SHP77 treated with DMSO at 0.1 percent for 48 hours (cell line): ENCODE results near the gene FBXL2.
"Not testable (repeated sequence)": the region's sequence is repeated elsewhere in the genome, so short reads cannot be mapped to it uniquely, and the experiment has no call there.

Experiments used
- DNase-seq: peaks from one replicate; lab custom pipeline; 2025; lab: John Stamatoyannopoulos, UW

The FBXL2 gene

GRCh38 chr3:33317963-33318709, 40.9 kb downstream of the FBXL2 start:
- DNase-seq = no peak

DNA sequence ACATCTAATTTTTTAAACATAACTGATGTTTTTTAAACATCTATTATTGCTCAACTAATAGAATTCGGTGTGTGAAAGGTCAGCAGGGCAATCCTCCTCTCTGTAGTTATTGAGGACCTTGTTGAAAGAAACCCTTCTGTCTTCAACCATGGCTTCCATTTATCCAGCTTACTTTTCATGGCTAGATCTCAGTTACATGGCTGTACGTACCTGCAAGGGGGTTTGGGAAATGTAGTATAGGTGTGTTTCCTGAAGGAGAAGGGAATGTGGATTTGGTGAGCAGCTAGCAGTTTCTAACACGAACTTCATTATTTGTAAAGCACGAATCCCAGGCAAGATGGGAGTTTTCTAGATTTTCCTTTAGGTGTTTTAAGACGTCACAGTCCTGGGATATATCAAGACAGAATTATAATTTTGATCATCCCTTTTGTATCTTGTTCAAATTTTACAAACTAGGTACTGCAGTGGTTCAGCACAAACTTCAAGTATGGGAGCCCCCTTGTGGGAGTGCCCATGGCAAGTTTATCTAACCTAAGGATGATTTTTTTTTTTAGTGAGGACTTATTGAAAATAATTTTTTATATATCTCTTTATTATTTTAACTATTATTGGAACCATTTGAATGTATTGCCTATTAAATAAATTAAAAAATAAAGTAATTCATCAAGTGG, 41.6 kb downstream of the FBXL2 start:
- DNase-seq = no peak

DNA sequence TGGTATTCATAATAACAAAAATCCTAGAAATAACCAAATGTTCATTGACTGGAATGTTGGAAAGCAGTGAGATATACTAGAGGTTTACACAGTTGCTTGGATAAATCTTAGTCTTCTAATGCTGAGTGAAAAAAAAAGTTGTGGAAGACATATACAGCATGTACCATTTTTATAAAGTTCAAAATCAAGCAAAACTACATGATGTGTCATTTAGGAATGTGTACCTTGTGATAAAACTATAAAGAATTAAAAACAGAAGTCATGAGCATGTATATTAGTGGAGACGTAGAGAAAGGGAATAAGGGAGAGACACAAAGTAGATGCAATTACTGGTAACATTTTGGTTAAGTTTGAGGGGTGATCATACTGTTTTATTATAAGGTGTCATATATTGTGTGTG, 45.2 kb downstream of the FBXL2 start:
- DNase-seq = no peak

GRCh38 chr3:33331414-33331813, 54.2 kb downstream of the FBXL2 start:
- no peak for DNase-seq

GRCh38 chr3:33334364-33334763, 57.1 kb downstream of the FBXL2 start:
- DNase-seq = no peak

- not testable (repeated sequence) for DNase-seq
These were observed 61.8 kb downstream of the FBXL2 start for GRCh38 chr3:33338936-33339465.

GRCh38 chr3:33339758-33340157, 62.5 kb downstream of the FBXL2 start:
- no peak for DNase-seq

GRCh38 chr3:33355611-33356010, 78.4 kb downstream of the FBXL2 start:
- DNase-seq = no peak

- DNase-seq = no peak
These were observed 81.0 kb downstream of the FBXL2 start for GRCh38 chr3:33358172-33358781.

DNA sequence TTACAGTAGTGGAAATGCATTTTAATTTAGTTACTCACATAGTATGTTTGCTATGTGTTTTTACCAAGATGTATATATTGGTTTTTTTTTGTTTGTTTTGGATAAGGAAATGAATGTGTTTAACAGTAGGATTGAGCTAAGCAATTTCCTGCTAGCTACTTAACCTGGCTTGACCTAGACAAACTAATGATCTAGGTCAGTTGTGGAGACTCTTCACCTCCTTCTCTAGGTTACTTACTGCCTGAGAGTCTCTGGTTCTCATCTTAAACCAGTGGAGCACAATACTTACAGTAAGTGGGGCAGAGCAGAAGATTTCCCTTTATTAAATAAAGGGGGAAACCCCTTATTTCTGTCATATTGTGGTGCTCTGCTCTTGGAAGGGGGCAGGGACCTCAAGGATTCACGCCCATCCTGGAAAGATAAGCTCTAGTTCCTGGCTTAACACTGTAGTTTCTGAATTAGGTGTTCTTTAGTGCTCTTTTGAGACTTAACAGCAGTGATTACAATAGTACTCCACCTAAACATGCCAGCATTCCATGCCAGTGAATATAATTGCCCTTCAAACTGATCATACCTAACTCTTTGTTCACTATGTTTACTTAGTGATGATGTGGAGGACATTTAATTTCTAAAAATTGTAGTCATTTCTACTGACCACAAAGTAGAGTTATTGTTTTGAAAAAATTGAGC, 83.0 kb downstream of the FBXL2 start:
- DNase-seq = no peak

GRCh38 chr3:33363113-33363800, 86.0 kb downstream of the FBXL2 start:
- DNase-seq = no peak

- DNase-seq = no peak
These were observed 86.8 kb downstream of the FBXL2 start for GRCh38 chr3:33364060-33364459.

DNA sequence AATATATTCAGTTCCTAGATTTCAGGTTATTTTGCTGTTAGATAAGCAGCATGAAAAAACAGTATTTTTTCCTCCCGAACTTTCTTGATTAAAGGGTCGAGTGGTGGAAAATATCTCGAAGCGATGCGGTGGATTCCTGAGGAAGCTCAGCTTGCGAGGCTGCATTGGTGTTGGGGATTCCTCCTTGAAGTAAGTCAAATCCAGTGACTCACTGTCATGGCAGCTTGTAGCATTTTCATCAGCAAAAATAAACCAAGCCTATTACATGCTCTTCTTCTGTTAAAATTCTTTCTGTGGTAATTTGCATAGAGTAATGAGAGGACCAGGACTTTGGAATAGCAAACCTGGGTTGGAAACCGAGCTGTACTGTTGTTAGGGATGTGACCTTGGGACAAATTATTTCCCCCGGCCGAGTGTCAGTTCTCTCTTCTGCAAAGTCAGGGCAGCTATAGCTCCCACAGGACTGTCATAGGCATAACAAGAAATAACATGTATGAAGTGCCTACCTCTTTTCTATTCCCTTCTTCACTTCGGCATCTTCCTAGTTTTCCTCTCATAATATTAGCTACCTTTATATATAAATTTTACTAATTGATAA, 87.4 kb downstream of the FBXL2 start:
- no peak for DNase-seq

- no peak for DNase-seq
These were observed 95.2 kb downstream of the FBXL2 start for GRCh38 chr3:33372218-33373081.

GRCh38 chr3:33373082-33373437, 95.8 kb downstream of the FBXL2 start:
- DNase-seq = no peak

- DNase-seq = no peak
These were observed 100.2 kb downstream of the FBXL2 start for GRCh38 chr3:33377489-33377888.

GRCh38 chr3:33377931-33378330, 100.7 kb downstream of the FBXL2 start:
- DNase-seq = no peak

- DNase-seq = no peak
These were observed 103.4 kb downstream of the FBXL2 start for GRCh38 chr3:33380653-33381052.

DNA sequence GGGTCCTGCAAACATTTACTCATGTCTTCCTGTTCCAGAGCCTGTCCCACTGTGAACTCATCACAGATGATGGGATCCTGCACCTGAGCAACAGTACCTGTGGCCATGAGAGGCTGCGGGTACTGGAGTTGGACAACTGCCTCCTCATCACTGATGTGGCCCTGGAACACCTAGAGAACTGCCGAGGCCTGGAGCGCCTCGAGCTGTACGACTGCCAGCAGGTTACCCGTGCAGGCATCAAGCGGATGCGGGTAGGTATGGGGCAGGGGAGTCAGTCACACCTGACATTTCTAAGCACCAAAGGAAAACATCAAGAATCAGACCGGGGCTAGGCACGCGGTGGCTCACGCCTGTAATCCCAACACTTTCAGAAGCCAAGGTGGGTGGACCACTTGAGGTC, 106.7 kb downstream of the FBXL2 start:
- DNase-seq = no peak

DNA sequence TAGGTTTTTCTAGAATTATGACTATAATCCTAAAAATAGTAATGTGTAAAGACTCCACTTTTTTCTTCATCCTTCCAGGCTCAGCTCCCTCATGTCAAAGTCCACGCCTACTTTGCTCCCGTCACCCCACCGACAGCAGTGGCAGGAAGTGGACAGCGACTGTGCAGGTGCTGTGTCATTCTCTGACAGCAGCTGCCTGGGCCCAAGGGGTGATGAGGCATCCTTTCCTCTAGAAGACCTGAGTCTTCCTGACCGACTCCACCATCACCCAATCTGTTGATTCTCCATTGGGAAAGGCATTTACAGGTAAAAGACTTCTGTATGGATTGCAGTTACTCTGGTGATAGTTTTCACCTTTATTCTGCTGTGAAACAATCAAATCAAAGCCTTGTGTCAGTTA, 108.2 kb downstream of the FBXL2 start:
- DNase-seq = no peak

GRCh38 chr3:33386631-33387030, 109.4 kb downstream of the FBXL2 start:
- no peak for DNase-seq
